GM12875 (cell line): ENCODE results near the gene NAXD.

Source experiments
- H3K4me3 ChIP-seq: one replicate; pipeline ENCODE4 v1.5.1; 2011; ENCODE audit warnings: low read depth, low read length, control low read depth
- TF ChIP-seq, protein P1 (sequence below): IDR thresholded peaks from 2 replicates; pipeline ENCODE4 v1.5.1; 2011; ENCODE audit warnings: low read depth, mild to moderate bottlenecking, control low read depth, inconsistent platforms, low read length, moderate library complexity, borderline replicate concordance; ENCODE audit not compliant: insufficient read depth

The NAXD gene

DNA sequence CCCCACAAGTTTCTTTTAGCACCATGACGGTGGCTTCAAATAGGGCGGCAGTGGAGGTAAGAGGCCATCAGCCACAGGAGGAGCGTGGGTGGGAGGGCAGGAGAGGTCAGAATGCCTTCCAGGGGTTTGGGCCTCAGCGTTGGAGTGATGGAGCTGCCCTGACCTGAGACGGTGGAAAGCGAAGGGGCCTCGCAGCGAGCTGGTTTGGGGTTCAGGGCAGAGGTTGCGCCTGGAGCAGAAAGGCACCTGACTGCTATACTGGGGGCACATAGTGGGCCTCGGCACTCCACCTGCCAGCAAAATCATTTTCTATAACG is 382 bp upstream of the NAXD start:
- TF ChIP-seq, protein P1, sequence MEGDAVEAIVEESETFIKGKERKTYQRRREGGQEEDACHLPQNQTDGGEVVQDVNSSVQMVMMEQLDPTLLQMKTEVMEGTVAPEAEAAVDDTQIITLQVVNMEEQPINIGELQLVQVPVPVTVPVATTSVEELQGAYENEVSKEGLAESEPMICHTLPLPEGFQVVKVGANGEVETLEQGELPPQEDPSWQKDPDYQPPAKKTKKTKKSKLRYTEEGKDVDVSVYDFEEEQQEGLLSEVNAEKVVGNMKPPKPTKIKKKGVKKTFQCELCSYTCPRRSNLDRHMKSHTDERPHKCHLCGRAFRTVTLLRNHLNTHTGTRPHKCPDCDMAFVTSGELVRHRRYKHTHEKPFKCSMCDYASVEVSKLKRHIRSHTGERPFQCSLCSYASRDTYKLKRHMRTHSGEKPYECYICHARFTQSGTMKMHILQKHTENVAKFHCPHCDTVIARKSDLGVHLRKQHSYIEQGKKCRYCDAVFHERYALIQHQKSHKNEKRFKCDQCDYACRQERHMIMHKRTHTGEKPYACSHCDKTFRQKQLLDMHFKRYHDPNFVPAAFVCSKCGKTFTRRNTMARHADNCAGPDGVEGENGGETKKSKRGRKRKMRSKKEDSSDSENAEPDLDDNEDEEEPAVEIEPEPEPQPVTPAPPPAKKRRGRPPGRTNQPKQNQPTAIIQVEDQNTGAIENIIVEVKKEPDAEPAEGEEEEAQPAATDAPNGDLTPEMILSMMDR: no peak

DNA sequence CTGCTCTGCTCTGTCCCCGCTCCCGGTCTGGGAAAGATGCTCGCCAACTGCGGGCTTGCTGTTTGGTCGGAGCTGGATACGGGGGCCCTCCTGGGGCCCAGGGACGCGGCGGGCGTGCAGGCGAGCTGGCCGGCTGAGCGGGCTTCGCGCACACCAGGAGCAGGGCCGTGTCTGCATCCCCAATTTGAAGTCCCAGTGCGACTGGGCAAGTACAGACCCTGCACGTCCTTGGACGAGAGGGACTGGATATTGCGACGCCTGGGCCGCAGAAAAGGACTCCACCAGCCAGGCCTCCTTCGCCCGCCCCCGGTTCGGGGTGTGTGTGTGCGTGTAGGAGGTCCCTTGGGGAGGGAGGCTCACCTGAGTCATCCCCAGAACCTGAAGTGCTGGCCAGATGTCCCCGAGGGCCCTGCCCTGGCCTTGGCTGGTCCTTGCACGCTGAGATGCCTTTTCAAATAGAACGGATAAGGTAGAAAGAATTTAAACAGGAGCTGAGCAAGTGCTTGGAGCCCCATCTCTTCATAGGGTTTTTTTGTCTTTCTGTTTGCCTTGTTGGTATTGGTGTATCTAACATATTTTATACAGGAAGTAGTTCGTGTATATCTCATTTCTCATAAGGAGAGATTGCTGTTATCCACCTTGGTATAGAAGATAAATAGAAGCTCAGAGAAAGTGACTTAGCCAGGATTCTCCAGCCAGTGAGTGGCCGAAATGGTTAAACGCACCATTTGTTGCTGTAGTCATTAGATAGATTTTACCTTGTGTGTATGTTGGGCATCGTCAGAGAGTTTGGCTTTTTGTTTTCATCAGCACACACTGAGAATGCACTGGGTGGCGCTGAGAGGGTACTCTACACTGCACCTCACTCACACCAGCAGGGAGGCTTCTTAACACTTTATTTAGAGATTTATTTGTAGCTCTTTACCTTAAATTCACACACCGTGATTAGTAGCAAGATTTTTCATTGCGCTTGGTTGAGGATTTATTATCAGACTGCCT is 1.1 kb downstream of the NAXD start:
- TF ChIP-seq, protein P1: peak; percentile 29; the same call in 1 of the 2 replicates
- peak overlapping the region; percentile 92 for H3K4me3 ChIP-seq

More for the DNA sequence above, 382 bp upstream of the NAXD start:
- no peak overlapping the region for H3K4me3 ChIP-seq

DNA sequence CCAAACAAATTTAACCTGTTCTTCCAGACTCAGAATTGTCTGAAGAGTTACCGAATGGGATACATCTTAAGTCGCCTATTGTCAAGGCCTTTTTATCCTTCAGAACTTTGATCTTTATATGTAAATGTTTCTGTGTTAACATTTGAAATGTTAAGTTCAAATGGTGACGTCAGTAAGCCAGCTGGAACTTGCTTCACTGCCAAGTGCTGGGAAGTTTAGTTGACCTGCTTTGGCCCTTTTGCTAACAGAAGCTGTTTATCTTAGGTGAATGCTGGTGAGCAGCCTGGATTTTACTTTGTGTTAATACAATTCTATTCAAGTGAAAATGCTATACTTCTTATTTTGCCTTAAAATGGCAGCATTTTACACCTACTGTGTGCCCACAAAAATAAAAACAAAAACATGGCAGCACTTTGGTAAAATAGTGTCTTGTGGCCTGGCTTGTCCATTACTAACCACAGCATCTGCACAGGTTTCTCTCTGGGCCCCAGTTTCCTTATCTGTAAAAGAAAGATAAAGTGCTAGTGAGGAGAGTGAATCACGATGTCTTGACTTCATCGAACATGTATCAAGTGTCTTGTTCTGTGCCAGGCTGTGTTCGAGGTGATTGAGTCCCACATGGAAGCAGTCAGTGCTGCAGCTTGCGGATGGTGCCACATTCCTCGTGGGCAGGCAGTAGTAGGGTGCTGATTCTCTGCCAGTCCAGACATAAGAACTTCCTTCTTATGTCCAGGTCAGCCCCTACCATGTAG is 2.2 kb downstream of the NAXD start:
- H3K4me3 ChIP-seq: no peak overlapping the region
- TF ChIP-seq, protein P1: no peak

DNA sequence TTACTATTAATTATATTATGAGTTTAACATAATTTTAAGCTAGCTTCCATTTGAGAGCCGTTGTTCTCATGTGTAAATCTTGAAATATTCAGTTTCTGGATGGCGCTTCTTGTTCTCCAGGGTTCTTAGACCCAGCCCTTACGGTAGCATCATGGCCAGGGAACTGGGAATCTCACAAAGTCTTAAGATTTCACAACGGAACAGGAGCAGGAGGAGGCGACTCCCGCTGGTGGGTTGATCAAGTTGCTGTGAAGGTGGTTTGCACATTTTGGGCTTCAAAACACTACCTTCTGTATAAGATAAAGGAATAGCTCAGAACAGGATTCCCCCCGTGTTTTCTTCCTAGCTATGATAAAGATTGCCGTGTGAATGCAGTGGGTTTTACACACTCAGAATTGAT is 2.8 kb downstream of the NAXD start:
- TF ChIP-seq, protein P1: no peak
- H3K4me3 ChIP-seq: no peak overlapping the region

DNA sequence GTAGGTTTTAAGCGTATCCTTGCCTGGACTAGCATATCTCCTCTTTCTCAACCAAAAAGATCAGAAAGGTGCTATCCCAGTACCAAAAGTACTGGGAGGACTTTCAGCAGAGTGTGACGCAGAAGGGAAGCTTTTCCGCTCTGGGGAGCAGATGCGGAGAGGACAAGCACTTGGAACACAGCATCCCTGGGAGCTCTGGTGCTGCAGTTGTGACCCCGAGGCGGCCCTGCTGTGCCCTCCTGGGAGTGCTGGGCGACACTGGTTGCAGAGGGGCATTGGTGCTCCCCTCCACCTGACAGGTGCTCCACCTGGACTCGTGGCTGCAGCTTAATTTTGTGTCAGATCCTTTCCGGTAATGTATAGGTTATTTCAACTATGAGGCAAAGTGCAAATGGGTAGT is 3.4 kb downstream of the NAXD start:
- no peak overlapping the region for H3K4me3 ChIP-seq
- TF ChIP-seq, protein P1: no peak

DNA sequence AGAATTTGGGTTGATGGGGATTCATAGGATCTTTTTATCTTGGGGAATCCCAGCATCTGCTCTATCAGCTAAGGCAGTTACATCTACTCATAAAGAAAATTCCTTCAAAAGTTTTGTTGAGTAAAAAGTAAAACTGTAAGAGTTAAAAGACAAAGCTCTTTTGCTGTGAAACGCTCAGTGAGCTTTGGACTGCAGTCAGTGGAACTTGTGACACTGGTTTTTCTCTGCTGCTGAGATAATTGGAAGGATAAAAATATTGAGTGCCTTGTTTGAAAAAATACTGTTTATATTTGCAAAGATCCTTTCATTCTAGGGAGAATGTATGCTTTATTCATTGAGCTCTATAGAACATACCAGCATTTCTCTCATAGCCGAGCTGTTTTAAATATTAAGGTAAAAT is 5.3 kb downstream of the NAXD start:
- H3K4me3 ChIP-seq: no peak overlapping the region
- TF ChIP-seq, protein P1: no peak
